ENCODE results near the gene TPRKB.
"Not testable (repeated sequence)": the region's sequence is repeated elsewhere in the genome, so short reads cannot be mapped to it uniquely, and the experiment has no call there.

TPRKB gene

GRCh38 chr2:73685764-73686438 lies 51.2 kb downstream of the TPRKB start:
- H3K4me1 ChIP-seq = no peaks in the 10 kb centered on the region
- no peaks in the 10 kb centered on the region; the same call in 1 of the 2 replicates for H3K9me3 ChIP-seq
- no peak overlapping the region for H3K4me3 ChIP-seq
- H3K4me2 ChIP-seq = no peak overlapping the region
- no peaks in the 10 kb centered on the region for H3K36me3 ChIP-seq
- H4K20me1 ChIP-seq = no peaks in the 10 kb centered on the region
- no peak overlapping the region for H3K27ac ChIP-seq
- no peaks in the 10 kb centered on the region for H3K27me3 ChIP-seq
- no peak for TF ChIP-seq Cebpa-rat (IDR thresholded peaks at IDR 0.05)
- no peak overlapping the region for H3K9ac ChIP-seq

GRCh38 chr2:73684905-73685304 lies 52.2 kb downstream of the TPRKB start:
- H3K4me1 ChIP-seq, H4K20me1 ChIP-seq, H3K9me3 ChIP-seq, H3K9ac ChIP-seq, H3K27me3 ChIP-seq, H3K36me3 ChIP-seq, H3K27ac ChIP-seq, H3K4me3 ChIP-seq, H3K4me2 ChIP-seq: not testable (repeated sequence)

GRCh38 chr2:73684325-73684724 lies 52.8 kb downstream of the TPRKB start:
- H3K4me1 ChIP-seq, H3K27ac ChIP-seq, H3K4me2 ChIP-seq, H3K4me3 ChIP-seq, H4K20me1 ChIP-seq, H3K27me3 ChIP-seq, H3K9ac ChIP-seq, H3K9me3 ChIP-seq, H3K36me3 ChIP-seq: not testable (repeated sequence)

- peaks cover 14% of the 10 kb centered on the region for H3K4me1 ChIP-seq
- not testable (repeated sequence) for H3K9ac ChIP-seq, H3K36me3 ChIP-seq, H3K27ac ChIP-seq, H3K27me3 ChIP-seq, H4K20me1 ChIP-seq, H3K4me3 ChIP-seq, H3K4me2 ChIP-seq, H3K9me3 ChIP-seq
Measured at GRCh38 chr2:73679951-73680571, 57.1 kb downstream of the TPRKB start.

Measured in BLaER1 (cell line).